Measurements from ENCODE around the gene DSC1.
"Not testable (repeated sequence)": the region's sequence is repeated elsewhere in the genome, so short reads cannot be mapped to it uniquely, and the experiment has no call there.

Gene DSC1

DNA sequence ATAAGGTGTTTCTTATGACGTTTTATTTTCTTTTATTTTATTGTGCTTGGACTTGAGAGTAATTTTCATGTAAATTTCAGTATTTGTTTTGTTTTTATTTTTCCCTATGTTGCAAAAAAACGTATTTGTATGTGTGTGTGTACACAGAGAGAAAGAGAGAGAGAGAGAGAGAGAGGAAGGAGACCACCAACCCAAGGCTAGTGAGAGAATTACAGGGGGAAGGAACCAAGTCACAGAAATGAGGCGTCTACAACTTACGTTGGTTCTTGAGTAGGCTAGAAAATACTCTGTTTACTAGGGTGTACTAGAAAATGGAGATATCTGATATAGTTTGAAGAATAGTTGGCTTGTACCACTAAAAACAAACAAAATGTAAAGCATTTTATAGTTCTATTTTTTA, 7.7 kb upstream of the DSC1 start:
- no peak for DNase-seq

DNA sequence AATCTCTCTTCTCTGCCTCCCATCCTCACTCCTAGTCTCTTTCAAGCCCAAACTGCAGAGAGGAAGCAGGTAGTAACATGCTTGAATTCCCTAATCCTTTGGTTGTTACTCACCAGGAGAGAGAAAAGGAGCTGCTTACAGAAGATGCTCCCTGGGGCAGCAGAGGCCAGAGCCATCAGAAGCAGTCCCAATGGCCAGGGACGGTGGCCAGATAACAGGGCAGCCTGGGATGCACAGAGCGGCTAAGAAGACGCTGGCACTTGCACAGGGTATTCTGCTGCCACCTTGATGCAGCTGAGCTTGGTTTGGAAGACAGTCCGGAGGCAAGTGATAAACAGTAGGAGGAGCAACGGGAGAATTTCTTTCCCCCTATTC, 250 bp downstream of the DSC1 start:
- DNase-seq = no peak

DNA sequence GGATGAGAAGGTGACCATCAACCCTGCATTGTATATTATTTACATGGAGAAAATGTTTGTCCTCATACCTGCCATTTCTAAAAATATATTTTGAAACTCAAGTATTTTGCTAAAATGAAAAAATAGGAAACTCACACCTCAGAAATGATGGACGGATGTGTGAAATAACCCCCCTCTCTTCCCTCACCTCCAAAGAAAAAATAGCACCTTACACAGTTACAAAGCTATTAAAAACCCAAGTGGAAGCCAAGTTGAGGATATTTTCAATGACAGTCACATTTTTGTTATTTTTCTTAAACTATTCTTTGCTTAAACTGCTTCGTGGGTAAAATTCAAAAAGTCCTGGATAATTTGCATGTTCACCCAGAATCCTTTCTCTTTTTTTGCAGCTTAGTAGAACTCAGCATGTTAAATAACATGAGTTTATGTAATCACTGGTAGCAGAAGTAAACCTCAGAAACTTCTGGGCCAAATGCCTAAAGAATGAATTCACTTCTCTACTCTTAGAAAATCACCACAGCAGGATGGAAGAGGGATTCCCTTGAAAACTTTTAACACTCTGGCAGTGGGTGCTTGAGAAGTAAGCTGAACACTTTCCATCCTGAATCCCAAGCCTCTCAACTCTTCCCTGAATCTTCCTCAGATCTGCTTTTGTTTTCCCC, 768 bp downstream of the DSC1 start:
- DNase-seq = no peak

DNA sequence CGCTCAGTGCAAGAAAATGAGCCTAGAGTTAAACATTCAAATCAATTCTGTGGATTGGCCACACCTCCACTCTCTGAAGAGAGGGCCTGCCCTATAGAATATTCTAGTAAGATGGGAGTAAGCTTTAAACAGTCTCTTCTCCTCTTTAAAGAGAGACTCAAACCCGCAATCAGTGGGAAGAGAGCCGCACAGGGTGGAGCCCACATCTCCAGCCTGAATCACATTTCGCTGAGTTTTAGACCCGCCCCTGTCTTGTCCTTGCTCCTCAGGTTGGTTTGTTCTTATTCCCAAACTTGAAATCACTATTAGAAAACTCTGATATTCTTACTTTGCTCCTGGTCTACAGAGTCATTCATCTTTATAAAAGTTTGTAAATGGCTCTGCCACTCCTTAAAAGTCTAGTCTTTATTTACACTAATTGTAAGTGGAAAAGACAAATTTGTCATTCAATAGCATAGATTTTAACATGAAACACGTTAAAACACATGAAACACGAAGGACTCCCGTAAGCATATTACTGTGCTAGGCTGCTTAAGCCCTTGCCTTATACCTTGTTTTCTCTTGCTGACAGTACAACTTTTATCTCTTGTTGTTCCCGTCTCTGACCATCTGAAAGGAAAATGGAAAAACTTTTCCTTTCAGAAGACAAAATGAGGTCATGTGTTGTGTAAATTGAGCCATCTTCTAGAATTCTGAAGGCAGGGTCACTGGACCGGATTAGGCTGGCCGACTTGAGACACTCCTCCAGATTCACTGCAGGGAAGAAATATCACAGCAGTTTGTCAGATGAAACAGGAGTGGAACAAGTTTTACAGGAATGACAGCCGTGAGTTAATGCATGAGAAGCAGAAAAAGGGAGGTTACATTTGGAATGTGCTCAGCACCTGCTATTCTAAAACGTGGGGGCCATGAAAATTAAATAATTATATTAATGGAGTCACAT, 5.6 kb downstream of the DSC1 start:
- no peak for DNase-seq

DNA sequence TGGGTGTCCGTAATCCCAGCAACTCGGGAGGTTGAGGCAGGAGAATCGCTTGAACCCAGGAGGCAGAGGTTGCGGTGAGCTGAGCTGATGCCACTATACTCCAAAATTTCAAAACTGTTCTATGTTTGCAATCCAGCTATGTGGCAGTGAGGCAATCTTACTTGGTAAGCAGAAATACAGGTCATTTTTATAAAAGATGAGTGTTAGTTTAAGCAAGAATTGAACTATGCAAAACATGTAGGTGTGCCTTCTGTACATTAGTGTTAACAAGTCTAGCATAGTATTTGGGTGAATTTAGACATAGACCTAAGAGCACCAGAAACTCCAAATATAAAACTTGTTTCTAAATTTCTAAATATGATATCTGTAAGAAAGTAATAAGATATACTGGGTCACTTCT, 7.2 kb downstream of the DSC1 start:
- DNase-seq = no peak

DNA sequence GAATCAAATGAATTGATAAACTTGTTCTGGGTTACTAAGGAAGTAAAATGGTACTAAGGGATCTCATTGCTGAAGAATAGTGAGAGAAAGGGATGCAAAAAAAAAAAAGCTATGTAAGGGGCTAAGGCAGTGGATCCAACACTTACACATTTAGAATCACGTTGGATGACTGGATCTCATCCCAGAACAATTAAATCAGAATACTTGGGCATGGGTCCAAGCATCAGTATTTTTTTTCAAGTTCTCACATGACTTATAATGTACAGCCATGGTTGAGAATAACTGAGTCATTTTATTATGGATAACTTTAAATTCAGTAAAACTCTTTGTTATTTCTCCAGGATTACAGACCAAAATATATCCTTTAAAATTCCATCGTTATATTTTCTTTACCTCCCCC, 8.5 kb downstream of the DSC1 start:
- no peak for DNase-seq

DNA sequence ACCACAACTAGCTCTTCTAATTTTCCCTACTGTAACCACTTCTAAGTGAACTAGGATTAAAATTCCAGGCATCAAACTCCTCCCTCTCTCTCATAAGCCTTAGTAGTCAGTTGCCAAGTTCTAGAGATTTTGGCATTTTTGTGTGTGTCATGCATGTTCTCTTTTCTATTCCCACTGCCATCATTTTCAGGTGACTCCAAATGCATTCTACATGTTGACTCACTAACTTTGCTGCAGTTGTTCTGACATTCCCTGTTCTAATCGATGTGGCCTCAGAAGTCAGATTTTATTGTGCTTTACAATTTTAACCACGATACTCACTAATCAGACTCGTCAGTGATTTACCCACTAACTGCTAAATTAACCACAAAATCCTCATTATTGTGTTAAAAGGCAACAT, 13.3 kb downstream of the DSC1 start:
- DNase-seq = no peak

DNA sequence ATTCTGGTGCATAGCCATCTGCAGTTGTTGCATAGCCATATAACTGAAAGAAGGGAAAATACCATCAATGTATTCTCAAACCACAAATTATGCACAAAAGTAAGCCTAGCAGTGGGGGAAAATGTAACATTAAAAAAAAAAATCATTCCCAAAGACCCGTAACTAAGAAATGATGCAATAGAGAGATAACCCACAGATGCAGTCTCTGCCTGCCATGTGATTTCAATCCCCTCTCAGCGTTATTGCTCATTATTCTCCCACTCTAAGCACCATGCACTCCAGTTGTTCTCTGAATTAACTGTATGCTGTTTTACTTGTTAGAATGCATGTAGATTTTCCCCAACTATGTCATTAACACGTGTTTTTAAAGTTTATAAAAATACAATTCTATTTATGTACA, 14.1 kb downstream of the DSC1 start:
- DNase-seq = no peak

DNA sequence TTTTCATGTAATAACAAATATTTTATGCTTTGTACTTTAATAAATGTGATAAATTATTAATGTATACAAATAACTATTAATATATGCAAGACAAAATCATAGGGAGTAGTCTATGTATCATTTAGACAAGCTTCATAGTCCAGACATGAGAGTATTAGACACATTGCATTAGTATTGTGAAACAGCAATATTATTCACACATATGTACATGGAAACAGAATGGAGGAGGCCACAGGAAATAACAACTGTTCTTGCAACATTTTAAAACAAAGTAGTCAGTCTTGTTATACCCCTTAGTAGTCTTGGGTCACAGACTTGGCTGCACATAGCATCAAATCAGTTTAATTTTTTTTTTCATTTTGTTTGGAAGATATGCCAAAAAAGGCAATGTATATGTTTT, 15.8 kb downstream of the DSC1 start:
- DNase-seq = no peak

DNA sequence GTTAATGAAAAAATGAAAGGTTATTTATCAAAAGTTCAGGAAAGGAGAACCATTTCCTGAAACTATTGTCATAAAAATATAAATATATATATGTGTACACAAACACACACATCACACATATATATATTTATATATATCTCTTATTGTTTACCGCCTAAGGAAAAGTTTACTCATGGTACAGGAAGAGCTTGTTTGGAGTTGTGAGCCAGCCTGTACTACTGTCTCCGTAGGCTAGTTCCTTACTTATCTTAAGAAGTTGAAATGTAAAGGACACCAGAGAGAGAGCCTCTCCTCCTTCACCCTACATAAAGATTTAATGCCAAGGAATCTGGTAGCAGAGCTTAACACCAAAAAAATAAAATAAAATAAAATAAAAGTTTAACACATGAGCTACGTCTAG, 19.6 kb downstream of the DSC1 start:
- DNase-seq = no peak

DNA sequence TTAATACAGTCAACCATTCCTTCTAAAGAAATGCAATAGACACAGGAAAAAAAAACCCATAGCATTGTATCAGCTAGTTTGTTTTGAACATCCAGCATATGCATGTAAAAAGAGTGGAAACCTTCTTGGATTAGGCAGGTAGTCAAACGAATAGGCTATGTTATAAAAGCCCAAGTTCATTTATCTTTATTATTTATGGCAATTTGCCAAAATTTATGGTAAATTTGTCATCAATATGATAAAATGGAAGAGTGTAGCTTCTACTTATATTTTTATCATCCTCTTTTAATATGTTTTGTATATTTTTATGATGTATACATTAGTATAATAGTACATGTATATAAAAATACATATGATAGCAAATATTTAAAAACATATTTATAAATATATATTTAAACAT, 23.9 kb downstream of the DSC1 start:
- DNase-seq = no peak

DNA sequence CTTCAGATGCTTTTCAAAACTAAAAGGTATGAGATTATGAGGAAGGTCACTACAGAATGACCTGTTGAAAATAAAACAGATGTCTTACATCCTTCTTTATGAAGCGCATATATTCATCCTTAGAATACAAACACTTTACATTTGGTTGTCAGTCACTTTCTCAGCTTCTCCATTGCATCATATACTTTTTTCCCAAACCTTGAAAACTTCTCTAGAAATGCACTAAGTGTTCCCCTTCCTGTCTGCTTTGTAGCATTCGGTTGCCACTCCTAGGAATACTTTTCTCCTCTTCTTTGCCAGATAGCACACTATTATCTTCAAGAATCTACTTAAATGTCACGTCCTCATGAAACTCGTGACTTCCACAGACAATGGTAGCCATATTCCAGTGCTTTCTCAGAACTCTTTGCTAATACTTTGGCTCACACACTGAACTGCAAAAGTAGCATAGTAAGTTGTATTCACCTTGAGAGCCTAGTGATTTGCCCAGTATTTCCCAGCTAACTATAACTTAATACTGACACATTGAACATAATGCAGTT, 27.6 kb downstream of the DSC1 start:
- no peak for DNase-seq

DNA sequence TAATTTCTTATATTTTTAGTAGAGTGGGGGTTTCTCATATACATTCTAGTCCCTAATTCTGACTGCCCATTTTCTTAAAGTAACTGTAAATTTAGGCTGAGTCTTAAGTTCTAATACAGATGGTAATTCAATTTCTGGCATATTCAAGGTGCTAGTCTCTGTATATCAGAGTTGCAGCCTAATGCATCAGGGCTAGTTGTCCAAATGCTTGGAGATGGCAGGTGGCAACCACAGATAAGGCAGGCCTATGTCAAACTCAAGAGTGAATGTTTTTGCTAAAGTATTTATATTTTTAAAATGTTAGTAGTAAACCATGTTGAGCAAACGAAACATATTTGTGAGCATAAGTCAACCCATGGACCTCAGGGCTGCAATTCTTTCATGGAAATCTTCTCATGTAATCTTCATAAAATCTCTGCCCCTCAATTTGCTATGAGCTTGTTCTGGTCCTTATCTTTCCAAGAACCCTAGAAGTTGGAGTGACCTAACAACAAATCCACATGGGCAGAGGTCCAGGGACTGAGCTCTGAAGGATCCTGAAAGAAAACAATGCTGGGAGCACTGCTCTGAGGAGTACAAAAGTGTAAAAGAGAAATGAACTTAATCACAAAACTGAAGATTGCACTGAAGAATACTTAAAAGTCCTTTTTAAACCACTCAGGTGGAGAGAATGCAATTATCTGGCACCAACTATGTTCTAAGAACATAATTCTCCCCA, 33.1 kb downstream of the DSC1 start:
- no peak for DNase-seq

DNA sequence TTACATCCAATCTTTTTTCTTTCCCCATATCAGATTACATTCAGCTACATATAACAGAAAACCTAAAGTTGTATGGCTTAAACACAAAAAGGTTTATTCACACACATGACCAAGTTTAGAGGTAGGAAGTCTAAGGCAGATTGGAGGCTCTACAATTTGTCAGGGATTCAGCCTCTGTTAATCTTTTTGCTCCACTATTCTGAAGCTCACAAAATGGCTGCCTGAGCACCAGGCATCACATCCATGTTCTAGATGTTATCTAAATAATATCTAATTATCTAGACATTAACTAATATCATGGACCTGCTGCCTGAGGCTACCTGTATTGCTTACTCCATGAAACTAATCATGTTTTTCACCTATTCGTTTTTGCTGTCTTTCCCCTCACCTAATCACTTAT, 36.8 kb downstream of the DSC1 start:
- DNase-seq = no peak

DNA sequence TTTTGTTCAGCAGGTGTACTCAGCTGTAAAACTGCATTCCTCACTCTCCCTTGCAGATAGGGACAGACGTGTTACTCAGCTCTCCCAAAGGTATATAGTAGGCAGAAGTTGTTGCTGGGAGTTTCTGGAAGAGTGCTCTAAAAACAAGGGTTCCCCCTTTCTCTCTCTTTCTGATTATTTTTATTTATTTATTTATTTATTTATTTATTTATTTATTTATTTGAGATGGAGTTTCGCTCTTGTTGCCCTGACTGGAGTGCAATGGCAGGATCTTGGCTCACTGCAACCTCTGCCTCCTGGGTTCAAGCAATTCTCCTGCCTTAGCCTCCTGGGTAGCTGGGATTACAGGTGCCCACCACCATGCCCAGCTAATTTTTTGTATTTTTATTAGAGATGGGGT, 39.5 kb downstream of the DSC1 start:
- DNase-seq = not testable (repeated sequence)

DNA sequence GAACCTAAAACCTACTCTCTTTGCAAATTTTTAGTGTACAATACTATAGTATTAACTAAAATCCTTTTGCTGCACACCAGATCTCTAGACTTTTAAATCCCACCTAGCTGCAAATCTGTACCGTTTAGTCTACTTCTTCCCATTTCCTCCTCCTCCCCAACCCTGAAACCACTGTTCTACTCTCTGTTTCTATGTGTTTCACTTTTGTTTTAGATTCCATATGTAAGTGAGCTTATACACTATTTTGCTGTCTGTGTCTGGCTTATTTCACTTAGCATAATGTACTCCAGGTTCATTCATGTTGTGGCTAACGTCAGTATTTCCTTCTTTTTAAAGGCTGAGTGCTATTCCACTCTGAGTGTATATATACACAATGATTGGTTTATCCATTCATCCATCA, 42.1 kb downstream of the DSC1 start:
- no peak for DNase-seq

DNA sequence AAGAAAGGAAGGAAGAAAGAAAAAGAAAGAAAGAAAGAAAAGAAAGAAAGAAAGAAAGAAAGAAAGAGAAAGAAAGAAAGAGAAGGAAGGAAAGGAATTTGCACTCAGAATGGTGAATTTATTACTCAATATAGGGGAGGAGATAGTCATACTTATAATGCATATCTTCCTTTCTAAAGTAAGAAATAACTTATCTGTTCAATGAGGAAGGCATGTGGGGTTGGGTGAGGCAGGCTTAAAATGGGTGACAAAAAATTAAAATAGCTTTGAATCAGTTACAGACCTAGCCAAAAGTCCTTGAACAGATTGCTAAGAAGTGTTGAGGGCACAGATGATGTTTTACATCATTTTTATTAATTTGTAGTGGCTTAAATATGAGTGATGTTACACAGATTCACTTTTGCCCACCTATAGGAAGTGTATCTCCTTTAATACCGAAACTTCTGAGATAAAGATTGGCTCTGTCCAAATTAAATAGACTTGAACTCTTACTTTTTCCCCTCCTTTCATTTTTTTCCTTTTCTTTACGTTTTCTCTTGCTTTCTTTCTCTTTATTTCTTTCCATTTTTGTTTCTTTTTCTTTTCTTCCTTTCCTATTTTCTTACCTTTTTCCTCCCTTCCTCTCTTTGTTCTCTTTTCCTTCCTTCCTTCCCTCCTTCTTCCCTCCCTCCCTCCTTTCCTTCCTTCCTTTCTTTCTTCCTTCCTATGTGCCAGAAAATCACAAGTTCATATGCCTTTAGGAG, 45.6 kb downstream of the DSC1 start:
- no peak for DNase-seq

DNA sequence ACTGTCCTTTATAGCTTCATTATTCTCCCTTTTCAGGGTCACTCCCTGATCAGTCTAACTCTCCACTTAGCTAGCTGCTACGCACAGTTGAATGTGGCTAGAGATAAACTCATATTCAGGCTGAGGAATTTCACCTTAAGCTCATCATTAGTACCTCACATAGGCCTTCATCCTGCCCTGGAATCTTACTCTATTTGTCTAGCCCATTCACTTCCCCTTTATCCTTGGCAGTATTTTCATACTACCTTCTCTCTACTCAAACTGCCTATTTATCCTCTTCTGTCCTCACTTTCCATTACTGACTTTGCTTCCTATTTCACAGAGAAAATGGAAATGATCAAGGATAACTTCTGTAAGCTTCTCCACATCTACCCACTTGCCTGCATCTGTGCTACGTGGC, 49.9 kb downstream of the DSC1 start:
- no peak for DNase-seq

DNA sequence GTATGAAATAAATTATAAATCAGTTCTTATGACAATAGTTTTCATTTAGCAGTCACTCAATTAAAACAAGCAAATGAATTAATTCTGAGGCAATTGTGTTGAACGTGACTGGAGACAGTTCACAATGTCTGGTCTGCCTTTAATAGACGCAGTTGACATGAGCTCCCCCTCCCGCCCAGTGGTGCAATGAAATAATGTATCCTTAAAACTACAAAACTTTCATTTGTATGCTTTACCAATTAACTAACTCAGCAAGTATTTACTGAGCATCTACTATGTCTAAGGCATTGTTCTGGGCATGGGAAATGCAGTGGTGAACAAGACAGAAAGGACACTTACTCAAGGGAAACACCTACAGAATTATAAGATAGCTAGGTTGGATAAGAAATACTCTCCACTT, 56.9 kb downstream of the DSC1 start:
- no peak for DNase-seq

DNA sequence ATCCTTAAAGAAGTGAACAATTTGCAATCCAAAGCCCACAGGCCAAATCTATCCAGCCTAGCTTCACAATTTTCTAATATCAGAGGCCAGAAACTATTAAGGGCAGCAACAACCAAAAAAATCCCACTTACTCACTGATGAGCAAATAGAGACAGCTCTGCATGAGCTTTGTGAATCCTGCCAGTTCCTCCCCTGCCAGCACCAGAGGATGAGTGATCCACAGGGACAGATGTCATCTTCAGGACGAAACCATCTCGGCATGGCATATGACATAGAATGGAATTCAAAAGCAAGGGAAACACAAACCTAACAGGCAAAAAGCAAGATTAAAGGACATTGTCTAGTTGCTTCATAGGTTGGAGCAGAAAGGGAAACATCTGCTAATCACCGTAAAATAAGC, 58.2 kb downstream of the DSC1 start:
- no peak for DNase-seq

DNA sequence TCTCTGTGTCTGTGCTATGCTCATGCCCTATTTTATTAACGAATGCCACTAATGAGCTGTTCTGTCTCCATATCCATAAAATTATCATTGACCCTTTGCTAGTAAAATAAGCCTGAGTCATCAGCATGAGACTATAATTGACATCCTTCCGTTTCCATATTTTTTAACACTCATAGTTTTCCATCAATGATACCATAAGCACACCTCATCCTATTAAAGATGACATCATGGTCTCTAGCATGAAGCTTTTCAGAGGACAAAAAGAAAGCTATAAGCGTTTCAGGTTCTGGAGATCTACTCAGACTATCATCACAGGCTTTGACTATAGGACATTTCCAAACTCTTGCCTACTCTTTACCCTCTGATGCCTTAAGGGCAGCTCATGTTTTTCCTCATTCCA, 59.2 kb downstream of the DSC1 start:
- DNase-seq = no peak

DNA sequence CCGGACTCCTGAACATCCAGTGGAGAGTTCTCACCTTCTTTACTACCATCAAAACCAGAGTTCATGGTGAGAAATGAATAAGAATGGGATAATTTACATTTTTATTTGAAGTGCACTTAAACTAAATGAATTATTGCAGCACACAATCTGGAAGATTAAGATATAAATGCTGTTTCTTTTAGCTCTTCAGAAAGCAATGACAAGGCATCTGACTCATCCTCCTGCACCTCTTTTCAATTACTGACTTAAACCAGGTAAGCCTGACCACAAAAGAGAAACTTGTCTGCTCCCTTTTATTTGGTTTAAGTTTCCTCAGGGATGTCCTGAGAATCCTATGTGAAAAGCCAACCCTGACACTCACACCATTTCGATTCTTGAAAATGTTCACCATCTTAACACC, 59.7 kb downstream of the DSC1 start:
- no peak for DNase-seq
